Measurements from ENCODE around the gene PLEKHA5.
"Not testable (repeated sequence)": the region's sequence is repeated elsewhere in the genome, so short reads cannot be mapped to it uniquely, and the experiment has no call there.

The PLEKHA5 gene, protein sequence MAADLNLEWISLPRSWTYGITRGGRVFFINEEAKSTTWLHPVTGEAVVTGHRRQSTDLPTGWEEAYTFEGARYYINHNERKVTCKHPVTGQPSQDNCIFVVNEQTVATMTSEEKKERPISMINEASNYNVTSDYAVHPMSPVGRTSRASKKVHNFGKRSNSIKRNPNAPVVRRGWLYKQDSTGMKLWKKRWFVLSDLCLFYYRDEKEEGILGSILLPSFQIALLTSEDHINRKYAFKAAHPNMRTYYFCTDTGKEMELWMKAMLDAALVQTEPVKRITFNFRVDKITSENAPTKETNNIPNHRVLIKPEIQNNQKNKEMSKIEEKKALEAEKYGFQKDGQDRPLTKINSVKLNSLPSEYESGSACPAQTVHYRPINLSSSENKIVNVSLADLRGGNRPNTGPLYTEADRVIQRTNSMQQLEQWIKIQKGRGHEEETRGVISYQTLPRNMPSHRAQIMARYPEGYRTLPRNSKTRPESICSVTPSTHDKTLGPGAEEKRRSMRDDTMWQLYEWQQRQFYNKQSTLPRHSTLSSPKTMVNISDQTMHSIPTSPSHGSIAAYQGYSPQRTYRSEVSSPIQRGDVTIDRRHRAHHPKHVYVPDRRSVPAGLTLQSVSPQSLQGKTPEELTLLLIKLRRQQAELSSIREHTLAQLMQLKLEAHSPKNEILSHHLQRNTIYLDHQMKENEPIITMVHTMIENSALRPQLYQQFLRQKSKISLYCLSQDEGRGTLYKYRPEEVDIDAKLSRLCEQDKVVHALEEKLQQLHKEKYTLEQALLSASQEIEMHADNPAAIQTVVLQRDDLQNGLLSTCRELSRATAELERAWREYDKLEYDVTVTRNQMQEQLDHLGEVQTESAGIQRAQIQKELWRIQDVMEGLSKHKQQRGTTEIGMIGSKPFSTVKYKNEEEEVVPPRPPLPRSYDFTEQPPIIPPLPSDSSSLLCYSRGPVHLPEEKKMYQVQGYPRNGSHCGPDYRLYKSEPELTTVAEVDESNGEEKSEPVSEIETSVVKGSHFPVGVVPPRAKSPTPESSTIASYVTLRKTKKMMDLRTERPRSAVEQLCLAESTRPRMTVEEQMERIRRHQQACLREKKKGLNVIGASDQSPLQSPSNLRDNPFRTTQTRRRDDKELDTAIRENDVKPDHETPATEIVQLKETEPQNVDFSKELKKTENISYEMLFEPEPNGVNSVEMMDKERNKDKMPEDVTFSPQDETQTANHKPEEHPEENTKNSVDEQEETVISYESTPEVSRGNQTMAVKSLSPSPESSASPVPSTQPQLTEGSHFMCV

DNA sequence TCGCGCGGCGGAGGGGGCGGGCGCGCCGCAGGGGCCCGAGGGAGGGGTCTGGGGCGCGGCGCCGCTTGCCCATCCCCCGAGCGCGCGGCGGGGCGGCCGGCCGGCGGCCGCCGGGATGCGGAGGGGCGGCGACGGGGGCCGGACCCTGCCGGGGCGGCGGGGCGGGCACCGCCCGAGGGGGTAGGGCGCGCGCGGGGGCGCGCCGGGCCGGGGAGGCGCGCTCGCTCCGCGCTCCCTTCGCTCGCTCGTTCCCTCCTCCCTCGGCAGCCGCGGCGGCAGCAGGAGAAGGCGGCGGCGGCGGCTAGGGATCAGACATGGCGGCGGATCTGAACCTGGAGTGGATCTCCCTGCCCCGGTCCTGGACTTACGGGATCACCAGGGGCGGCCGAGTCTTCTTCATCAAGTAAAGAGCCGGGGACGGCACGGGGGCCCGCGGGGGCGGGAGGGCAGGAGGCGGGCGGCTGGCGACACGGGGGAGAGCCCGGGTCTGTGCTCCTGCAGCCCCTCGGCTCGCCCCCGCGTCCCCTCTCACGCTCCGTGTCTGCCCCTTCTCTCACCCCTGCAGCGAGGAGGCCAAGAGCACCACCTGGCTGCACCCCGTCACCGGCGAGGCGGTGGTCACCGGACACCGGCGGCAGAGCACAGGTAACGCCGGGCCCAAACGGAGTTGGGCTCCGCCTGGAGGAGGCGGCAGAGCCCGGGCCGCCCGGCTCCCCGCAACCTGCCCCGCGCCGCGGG is at the start of gene PLEKHA5:
Gene PLEKHA5 (plus strand): TSS at position 248 of the 738 bp plus-strand sequence. CDS start 67 bp downstream, at position 315.
- peak; percentile 36 to 45 for DNase-seq (ENCODE audit: low read depth in 2 of 2)

DNA sequence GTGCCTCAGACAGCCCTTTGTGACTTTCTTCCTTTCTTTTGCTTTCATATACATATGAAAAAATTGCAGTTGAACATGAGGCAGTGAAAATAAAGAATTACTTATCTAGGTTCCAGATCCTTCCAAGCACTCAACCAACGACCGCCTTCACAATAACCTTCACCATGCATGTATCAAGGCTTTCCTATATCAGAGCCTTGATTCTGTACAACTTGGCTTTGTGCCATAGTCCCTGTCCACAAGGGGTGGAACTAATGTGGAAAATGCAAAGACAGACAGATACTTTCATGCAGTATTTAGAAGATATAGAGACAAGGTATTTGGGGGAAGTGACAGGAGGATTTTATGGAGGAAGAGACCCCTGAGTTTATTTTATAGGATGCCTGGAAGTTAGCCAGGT is 48.6 kb upstream of the PLEKHA5 start:
- DNase-seq (ENCODE audit: low read depth in 2 of 2): no peak

DNA sequence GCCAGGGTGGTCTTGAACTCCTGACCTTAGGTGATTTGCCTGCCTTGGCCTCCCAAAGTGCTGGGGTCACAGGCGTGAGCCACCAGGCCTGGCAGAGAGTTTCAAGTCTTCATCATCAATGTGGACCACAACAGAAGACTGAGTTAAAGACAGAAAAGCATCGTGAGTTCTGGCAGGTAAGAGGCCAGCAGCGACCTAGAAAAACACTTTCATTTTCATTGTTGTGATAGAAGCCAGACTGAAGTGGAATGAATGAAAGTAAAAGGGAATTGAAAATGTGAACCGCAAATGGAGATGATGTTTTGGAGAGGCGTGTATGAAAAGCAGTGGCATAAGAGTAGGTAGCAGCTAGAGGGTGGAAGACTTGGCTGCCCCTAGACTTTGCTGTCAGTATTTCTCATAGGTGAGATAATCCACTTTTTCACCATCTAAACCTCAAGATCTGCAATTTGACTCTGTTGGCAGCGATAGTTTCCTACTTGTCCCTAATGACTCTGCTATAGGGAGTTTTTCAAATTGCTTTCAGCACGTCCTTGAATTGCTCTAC is 47.1 kb upstream of the PLEKHA5 start:
- DNase-seq (ENCODE audit: low read depth in 2 of 2): no peak

DNA sequence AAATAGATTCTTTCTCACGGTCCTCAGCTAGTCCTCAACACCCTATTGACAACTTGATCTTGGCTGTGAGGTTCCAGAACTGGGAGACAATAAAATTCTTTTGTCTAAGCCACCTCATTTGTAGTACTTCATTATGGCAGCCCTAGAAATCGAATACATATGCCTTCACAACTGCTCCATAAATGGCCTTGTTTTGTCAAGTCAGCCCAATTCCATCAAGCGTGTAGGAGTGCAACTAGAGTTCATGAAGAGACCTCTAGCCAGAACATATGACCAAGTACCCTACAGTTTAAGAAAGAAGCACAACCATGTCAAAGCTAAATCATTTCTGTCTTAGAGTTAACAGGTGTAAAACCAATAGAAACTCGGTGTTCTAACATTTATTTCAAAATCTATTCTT is 45.0 kb upstream of the PLEKHA5 start:
- DNase-seq (ENCODE audit: low read depth in 2 of 2): no peak

DNA sequence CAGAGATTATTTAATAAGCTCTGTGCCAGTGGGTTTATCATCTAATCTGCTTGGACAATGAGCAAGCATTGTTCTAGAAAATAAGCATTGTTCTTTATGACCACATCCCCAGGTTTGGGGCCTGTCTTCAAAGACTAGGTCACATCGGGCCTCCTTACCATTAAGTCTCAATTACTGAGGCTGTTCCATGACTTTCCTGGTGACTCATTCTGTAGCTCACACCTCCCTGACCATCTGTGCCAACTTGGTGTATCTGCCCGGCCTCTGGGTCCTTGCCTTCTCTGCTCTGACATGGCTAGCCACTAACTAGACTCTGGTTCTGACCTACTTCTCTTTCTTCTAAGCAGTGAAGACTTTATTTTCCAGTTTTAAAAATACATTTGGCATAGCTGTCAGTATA is 44.4 kb upstream of the PLEKHA5 start:
- DNase-seq (ENCODE audit: low read depth in 2 of 2): no peak

DNA sequence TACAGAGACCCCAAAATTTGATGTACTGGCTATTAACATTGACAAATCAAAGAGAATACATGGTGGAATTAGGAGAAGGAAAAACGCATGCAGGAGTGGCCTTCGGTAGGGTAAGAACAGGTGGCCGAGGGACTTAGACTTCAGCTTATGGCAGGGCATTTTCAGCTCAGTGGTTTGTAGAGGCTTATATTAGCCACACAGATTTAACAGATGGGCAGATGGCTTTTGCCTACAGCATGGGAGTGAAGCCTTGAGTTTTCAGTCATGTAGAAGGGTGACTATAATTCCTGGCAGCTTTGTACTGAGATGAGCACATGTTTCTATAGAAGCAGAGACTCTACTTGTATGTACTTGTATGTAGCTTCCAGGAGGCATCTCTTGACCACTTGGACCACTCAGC is 40.9 kb upstream of the PLEKHA5 start:
- no peak for DNase-seq (ENCODE audit: low read depth in 2 of 2)

DNA sequence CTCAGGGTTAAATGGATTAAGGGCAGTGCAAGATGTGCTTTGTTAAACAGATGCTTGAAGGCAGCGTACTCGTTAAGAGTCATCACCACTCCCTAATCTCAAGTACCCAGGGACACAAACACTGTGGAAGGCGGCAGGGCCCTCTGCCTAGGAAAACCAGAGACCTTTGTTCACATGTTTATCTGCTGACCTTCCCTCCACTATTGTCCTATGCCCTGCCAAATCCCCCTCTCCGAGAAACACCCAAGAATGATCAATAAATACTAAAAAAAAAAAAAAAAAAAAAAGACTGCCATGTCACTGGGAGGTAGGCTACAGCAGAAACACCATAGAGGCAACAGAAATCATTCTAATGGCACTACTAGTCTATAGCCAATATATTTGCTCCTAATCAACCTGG is 37.1 kb upstream of the PLEKHA5 start:
- DNase-seq (ENCODE audit: low read depth in 2 of 2): not testable (repeated sequence)

DNA sequence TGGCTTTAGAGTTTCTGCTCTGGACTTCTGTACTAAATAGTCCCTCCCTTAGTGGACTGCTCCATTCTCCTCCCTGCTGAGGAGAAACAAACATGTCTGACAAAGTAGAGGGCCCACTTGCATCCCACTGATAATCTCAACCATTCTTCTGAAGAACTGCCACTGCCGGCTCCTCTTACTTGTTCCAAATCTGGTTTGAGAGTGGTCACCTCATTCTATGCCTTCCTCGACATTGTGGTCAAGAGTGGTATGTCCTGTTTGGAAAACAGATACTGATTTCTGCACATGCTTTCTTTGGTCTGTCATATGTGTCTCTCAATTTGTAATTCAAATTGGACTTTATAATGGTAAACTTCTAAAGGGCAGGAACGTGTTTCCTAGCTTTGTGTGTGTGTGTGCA is 36.3 kb upstream of the PLEKHA5 start:
- no peak for DNase-seq (ENCODE audit: low read depth in 2 of 2)

DNA sequence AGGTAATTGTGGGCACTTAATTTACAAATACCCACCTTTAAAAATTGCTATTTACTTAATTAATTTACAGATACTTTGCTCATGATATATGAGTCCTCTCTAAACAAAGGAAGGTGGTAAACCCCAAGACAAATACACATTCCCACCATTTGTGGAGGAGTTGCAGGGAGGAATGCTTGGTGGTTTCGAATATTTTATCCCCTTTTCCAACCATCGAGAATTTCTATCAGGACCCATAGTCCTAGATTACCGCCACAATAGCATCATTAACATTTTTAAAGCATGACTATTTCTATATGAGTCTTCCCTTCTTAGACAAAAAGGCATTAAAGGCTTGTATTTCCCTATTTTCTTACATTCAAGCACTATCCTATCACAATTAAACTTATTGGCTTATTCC is 34.2 kb upstream of the PLEKHA5 start:
- no peak for DNase-seq (ENCODE audit: low read depth in 2 of 2)

DNA sequence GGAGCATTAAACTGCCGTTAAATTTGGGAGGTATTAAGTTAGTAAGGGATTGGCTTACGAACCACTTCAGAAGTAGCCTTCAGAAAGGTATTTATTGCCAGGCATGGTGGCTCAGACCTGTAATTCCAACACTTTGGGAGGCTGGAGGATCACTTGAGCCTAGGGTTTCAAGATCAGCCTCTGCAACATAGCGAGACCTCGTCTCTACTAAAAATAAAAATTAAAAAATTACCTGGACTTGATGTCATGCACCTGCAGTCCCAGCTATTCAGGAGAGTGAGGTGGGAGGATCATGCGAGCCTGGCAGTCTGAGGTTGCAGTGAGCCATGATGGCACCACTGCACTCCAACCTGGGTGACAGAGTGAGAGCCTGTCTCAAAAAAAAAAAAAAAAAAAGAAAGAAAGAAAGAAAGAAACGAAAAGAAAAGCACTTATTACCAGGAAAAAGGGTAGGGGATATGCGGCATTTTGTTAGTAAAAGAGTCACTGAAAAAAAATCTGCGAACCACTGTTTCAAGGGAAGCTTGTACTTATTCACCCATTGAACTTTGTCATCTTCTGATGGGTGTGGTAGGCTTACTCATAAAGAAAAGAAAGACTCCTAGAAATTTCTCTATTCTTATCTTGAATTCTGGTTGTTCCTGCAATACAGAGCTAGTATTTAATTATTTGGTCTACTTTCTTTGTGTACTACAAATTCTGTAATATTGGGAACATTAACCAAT is 33.6 kb upstream of the PLEKHA5 start:
- DNase-seq (ENCODE audit: low read depth in 2 of 2): no peak

DNA sequence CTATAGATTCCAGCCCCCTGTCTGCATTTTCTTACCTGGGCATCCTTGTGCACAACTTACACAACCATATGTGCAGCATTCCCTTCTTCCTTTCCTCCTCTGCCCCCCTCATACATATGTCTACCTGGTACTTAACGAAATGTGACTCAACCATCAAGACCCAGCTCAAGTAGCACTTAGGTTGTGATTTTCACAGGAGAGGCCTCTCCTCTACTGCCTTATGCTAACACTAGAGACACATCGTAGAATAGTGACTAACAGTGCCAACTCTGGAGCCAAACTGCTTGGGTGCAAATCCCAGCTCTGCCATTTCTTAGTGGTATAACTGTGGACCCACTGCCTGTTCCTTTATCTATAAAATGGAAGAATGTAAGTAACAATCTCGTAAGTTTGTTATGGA is 24.1 kb upstream of the PLEKHA5 start:
- no peak for DNase-seq (ENCODE audit: low read depth in 2 of 2)

DNA sequence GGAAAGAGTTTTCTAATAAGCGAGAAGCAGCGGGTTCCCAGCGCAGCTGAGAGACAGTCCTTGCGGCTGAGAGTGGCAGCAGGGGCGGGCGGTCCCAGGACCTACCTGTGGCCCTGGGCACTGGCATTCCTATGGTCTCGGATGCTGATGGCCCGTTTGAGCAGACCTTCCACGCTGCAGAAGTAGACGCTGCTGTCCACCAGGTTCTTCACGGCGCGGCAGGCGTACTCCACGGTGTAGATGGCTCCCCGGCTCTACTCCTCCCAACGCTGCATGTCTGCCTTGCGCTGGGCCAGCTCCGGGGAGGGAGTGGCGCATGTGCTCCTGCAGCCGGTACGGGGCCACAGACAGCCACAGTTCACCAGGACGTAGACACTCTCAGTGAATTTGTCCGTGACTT is 21.8 kb upstream of the PLEKHA5 start:
- no peak for DNase-seq (ENCODE audit: low read depth in 2 of 2)

DNA sequence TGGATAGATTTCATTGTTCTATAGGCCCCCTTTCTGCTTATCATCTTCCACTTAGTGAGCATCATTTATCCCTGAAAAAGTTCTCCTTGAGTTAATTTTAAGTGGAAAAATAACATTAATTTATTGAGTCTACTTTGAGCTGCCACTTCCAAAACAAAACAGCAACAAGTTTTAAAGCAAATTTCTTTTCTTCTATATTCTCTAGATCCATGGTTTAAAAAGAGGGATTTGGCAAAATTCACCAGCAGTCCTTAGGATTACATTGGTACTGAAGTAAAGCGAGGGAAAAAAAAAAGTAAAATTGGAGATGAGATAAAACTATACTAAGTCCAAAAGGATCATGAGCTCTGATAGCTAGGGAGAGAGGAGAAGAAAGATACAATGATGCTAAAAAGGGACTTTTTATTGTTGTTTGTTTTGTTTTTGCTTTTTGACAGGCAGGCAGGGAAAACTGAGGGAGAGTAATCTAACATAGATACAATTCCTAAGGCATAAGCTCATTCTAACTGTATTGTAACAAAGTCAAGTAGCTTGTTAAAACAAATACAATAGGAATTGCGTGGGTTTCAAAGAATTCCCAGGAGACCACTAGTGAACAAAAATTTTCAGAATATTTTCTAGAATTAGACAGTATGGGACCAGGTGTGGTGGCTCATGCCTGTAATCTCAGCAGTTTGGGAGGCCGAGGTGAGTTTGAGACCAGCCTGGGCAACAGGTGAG is 19.2 kb upstream of the PLEKHA5 start:
- no peak for DNase-seq (ENCODE audit: low read depth in 2 of 2)

DNA sequence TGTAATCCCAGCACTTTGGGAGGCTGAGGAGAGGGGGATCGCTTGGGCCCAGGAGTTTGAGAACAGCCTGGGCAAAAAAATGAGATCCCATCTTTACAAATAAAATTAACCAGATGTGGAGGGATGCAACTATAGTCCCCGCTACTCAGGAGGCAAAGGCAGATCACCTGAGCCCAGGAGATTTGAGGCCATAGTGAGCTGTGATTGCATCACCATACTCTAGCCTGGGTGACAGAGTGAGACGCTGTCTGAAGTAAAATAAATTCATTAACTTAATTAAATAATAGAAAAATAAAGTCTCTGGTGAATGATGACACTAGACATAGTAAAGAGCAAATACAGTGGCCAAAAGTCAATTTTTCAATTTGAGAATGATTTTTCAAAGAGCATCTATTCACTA is 16.1 kb upstream of the PLEKHA5 start:
- no peak for DNase-seq (ENCODE audit: low read depth in 2 of 2)

DNA sequence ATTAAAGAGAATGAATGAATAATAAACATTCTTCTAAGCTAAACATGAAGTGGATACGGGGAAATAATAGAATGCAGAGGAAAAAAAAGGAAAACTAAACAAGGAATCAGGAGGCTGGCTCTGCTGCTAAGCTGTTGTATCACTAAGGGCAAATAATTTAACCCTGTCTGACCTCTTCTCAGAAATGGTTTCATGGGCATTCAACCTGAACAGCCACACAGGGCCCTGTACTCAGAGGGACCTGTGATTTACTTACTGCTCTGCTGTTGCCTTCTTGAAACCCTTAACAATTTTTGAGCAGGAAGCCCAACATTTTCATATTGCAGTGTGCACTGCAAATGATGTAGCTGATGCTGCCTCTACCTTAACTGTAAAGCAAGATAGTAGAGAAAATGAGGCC is 14.2 kb upstream of the PLEKHA5 start:
- no peak for DNase-seq (ENCODE audit: low read depth in 2 of 2)

DNA sequence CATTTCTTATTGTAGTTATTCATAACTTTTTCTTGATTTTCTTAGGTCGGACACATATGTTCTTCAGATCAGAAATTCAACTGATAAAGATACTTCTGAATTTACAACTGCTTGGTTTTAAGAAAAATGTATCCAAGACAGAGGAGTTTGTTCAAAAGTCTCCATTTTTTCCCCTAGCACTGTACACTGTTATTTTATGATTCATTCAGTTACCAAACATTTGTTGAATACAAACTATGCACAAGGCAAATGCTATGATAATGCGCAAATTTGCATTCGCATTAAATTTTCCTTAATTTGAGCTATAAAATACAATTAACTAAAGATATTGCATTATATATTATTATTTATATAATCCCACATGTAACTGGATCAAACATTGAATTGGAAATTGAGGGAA is 10.1 kb upstream of the PLEKHA5 start:
- no peak for DNase-seq (ENCODE audit: low read depth in 2 of 2)

DNA sequence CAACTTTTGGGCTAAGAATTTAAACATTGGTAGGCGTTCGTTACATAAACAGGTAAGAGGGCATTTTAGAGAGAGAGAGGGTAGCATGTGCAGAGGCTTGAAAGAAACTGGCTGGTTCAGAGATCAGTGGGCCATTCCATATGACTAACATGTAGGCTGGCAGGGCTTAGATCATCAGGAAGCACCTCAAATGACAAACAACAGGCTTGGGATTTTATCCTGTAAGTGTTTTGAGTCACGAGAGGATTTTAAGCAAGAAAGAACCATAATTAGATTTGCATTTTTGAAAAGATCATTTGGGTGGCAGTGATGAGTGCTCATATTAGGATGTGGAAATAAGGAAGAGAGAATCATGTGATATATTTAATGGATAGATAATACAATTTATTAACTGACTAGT is 8.7 kb upstream of the PLEKHA5 start:
- no peak for DNase-seq (ENCODE audit: low read depth in 2 of 2)

DNA sequence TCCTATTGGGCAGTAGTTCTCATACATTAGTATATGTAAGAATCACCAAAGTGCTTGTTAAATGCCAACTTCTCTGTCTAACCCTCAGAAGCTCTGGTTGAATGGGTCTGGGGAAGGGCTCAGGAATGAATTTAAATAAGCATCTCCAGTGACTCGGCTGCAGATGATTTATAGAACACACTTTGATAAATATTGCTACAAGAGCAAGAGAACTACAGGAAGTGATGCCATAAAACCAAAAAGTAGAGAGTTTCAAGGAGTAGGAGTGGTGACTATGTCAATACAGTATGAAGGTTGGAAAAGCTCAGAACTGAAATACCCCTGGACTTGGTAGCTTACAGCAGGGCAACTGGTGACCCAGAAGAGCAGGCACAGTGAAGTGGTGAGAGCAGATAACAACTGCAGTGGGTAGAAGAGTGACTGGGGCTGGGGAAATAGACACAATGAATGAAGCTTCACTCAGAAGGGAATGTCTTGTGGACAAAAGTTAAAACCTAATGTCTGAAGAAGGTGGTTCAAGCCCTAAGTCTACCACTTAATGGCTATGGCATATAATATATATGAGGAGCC is 8.0 kb upstream of the PLEKHA5 start:
- DNase-seq (ENCODE audit: low read depth in 2 of 2): no peak

DNA sequence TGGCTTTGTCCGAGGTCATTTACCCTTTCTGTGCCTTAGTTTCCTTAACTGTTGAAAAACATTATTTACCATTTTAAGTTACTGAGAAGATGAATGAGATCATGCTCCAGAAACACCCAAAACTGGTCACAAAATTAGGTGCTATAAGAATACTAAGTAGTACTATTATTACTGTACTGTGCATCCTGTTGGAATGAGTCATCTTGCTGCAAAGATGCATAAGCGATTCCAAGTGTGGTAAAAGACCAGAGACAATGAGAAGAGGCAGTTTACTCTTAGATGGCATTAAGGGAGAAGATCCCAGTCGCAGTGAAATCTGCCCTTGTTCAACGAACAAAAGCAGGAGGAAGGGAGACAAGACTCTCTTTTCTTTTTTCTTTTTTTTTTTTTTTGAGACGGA is 4.2 kb upstream of the PLEKHA5 start:
- no peak for DNase-seq (ENCODE audit: low read depth in 2 of 2)

All from fibroblast of skin of left biceps (primary cell).